ENCODE data around the gene EXOC6.
A peak's percentile ranks its signal among the peaks of the same experiment; 100 is the strongest.

The EXOC6 gene

GRCh38 chr10:93032809-93033137 lies 184.5 kb downstream of the EXOC6 start:
- POLR2A ChIA-PET, result no interaction called here
- TF ChIP-seq CTCF (IDR thresholded peaks at IDR 0.05; ENCODE audit: insufficient read depth, low read length, missing control alignments), result no peak
- H3K4me3 ChIP-seq (ENCODE audit: low read depth, low read length), result no peak overlapping the region

GRCh38 chr10:93034426-93034825 lies 186.1 kb downstream of the EXOC6 start:
- DNase-seq (ENCODE audit: low read depth, low spot score), result no peak
- CTCF ChIA-PET, result interaction anchor here (0.9 to 19.0 kb wide), 6 partner anchors 29 to 477 kb away, joined by 3 to 336 read pairs (median 12); partner anchors contain the start of gene EXOC6
- no peak for TF ChIP-seq CTCF (IDR thresholded peaks at IDR 0.05; ENCODE audit: insufficient read depth, low read length, missing control alignments)
- H3K4me3 ChIP-seq (ENCODE audit: low read depth, low read length), result no peak overlapping the region
- POLR2A ChIA-PET, result no interaction called here

More at GRCh38 chr10:93032809-93033137, 184.5 kb downstream of the EXOC6 start:
- CTCF ChIA-PET, result interaction anchor here (3.2 to 19.0 kb wide), 2 partner anchors 7 to 28 kb away, joined by 16 to 336 read pairs; no protein-coding TSS in a partner anchor
- no peak for DNase-seq (ENCODE audit: low read depth, low spot score)

GRCh38 chr10:93039110-93039509 lies 190.8 kb downstream of the EXOC6 start:
- ChIA-PET CTCF (interaction anchor here (0.5 to 19.0 kb wide), 23 partner anchors 8 to 857 kb away, joined by 3 to 336 read pairs (median 6); no protein-coding TSS in a partner anchor), POLR2A (no interaction called here)
- no peak for DNase-seq (ENCODE audit: low read depth, low spot score)
- no peak overlapping the region for H3K4me3 ChIP-seq (ENCODE audit: low read depth, low read length)
- no peak for TF ChIP-seq CTCF (IDR thresholded peaks at IDR 0.05; ENCODE audit: insufficient read depth, low read length, missing control alignments)

GRCh38 chr10:93039721-93040120 lies 191.4 kb downstream of the EXOC6 start:
- no peak overlapping the region for H3K4me3 ChIP-seq (ENCODE audit: low read depth, low read length)
- POLR2A ChIA-PET, result no interaction called here
- DNase-seq (ENCODE audit: low read depth, low spot score), result no peak
- peak; percentile 76 for TF ChIP-seq CTCF (IDR thresholded peaks at IDR 0.05; ENCODE audit: insufficient read depth, low read length, missing control alignments)
- CTCF ChIA-PET, result interaction anchor here (0.6 to 19.0 kb wide), 30 partner anchors 9 to 514 kb away, joined by 3 to 336 read pairs (median 4); no protein-coding TSS in a partner anchor

- ChIA-PET CTCF (interaction anchor here (1.6 to 2.8 kb wide), 2 partner anchors 12 to 48 kb away, joined by 5 to 8 read pairs; no protein-coding TSS in a partner anchor), POLR2A (no interaction called here)
- DNase-seq (ENCODE audit: low read depth, low spot score), result no peak
- no peak overlapping the region for H3K4me3 ChIP-seq (ENCODE audit: low read depth, low read length)
- TF ChIP-seq CTCF (IDR thresholded peaks at IDR 0.05; ENCODE audit: insufficient read depth, low read length, missing control alignments), result no peak
Measured at GRCh38 chr10:93054486-93054885, 206.2 kb downstream of the EXOC6 start.

- CTCF ChIA-PET, result interaction anchor here (0.9 to 4.6 kb wide), 6 partner anchors 11 to 233 kb away, joined by 3 to 23 read pairs (median 4); partner anchors contain the start of gene CYP26A1
Measured at GRCh38 chr10:93058139-93058538, 209.8 kb downstream of the EXOC6 start.

More at GRCh38 chr10:93058139-93058538, 209.8 kb downstream of the EXOC6 start:
- DNase-seq (ENCODE audit: low read depth, low spot score), result no peak
- no peak for TF ChIP-seq CTCF (IDR thresholded peaks at IDR 0.05; ENCODE audit: insufficient read depth, low read length, missing control alignments)
- POLR2A ChIA-PET, result no interaction called here
- no peak overlapping the region for H3K4me3 ChIP-seq (ENCODE audit: low read depth, low read length)

All from AG04449 (cell line).